B cell (primary cell): ENCODE measurements around the gene SEMA3F. TPM values are rescaled to one million over a fixed set of nuclear protein-coding genes. Genes with fewer than 3 reads are reported as not detected.

Experiments used
- ATAC-seq: fragments of 200-7000 bp; cut with Tn5 transposase; one replicate; pipeline ENCODE4 v1.10.0; 2021; ENCODE audit warnings: low read depth, mild to moderate bottlenecking, moderate number of reproducible peaks, moderate library complexity
- CTCF ChIA-PET: fragments of 350-600 bp; sonication (Branson Sonifier 250); formaldehyde crosslinking; loops from one replicate; lab custom pipeline; 2021; ENCODE audit warnings: antibody characterized with exemption, inconsistent platforms; lab: Charles Lee
- POLR2A ChIA-PET: fragments of 350-600 bp; sonication (Branson Sonifier 250); formaldehyde crosslinking; loops from one replicate; lab custom pipeline; 2021; ENCODE audit warnings: antibody characterized with exemption; lab: Charles Lee
- DNase-seq: peaks from one replicate; pipeline ENCODE4 v3.0.0; 2013
- H2AFZ ChIP-seq: 2 replicates; pipeline ENCODE4 v1.6.1; 2012; ENCODE audit warnings: mild to moderate bottlenecking, low read depth, low read length; ENCODE audit not compliant: insufficient read depth, poor library complexity, severe bottlenecking
- H3K27ac ChIP-seq, 2 donors: 1 replicate in 1 of 2; 2 replicates in 1 of 2; pipeline ENCODE4 v1.5.1; 2012 to 2013; ENCODE audit warnings: low read length in 2 of 2, mild to moderate bottlenecking in 2 of 2, moderate library complexity in 1 of 2
- H3K27me3 ChIP-seq, 4 experiments: fragments of 200-600 bp in 1 of 4; sonication (generic) in 1 of 4; replicated peaks in 1 of 4; 1 replicate in 2 of 4; 2 replicates in 2 of 4; pipeline versions ENCODE4 v1.6.1 to v1.7.0; 2013 to 2016; ENCODE audit warnings: low read length in 3 of 4, mild to moderate bottlenecking in 2 of 4, mixed read lengths in 1 of 4, moderate library complexity in 1 of 4; ENCODE audit not compliant: insufficient read depth in 4 of 4, control insufficient read depth in 3 of 4; ENCODE audit errors: control extremely low read depth in 1 of 4
- H3K36me3 ChIP-seq, 2 experiments: replicated peaks in 1 of 2; 1 replicate in 1 of 2; 2 replicates in 1 of 2; pipeline versions ENCODE4 v1.6.1 to v1.7.1; 2013; ENCODE audit warnings: low read length in 1 of 2; ENCODE audit not compliant: insufficient read depth in 2 of 2, control insufficient read depth in 1 of 2; ENCODE audit errors: control extremely low read depth in 1 of 2, extremely low read depth in 1 of 2
- H3K4me1 ChIP-seq, 2 donors: fragments of 200-600 bp in 1 of 2; sonication (generic) in 1 of 2; 1 replicate in 1 of 2; 2 replicates in 1 of 2; pipeline versions ENCODE4 v1.5.1 to v1.6.1; 2013 to 2017; ENCODE audit warnings: low read length in 2 of 2; ENCODE audit not compliant: control insufficient read depth in 2 of 2, insufficient read depth in 2 of 2
- H3K4me2 ChIP-seq: replicated peaks from 2 replicates; pipeline ENCODE3; 2012; ENCODE audit warnings: mild to moderate bottlenecking, low read depth, low read length; ENCODE audit not compliant: poor library complexity, severe bottlenecking
- H3K4me3 ChIP-seq, 5 experiments: fragments of 200-600 bp in 1 of 5; sonication (generic) in 1 of 5; 1 replicate in 3 of 5; 2 replicates in 2 of 5; pipeline versions ENCODE4 v1.5.1 to v1.7.0; 2011 to 2016; ENCODE audit warnings: low read length in 4 of 5, mild to moderate bottlenecking in 4 of 5, low read depth in 2 of 5, control low read depth in 1 of 5, moderate library complexity in 1 of 5; ENCODE audit not compliant: insufficient read depth in 1 of 5; ENCODE audit errors: control extremely low read depth in 1 of 5, extremely low read depth in 1 of 5
- H3K79me2 ChIP-seq: fragments of 200-600 bp; sonication (generic); one replicate; pipeline ENCODE4 v1.6.0; 2016; ENCODE audit warnings: low read length; ENCODE audit not compliant: control insufficient read depth, insufficient read depth
- H3K9ac ChIP-seq: fragments of 200-600 bp; sonication (generic); 2 replicates; pipeline ENCODE4 v1.6.1; 2017; ENCODE audit warnings: mild to moderate bottlenecking, low read length, moderate library complexity
- H3K9me3 ChIP-seq, 3 donors: one replicate each; pipeline versions ENCODE4 v1.6.1 to v1.7.1; 2013; ENCODE audit warnings: low read length in 2 of 3; ENCODE audit not compliant: control insufficient read depth in 2 of 3, insufficient read depth in 1 of 3; ENCODE audit errors: control extremely low read depth in 1 of 3
- H4K20me1 ChIP-seq: 2 replicates; pipeline ENCODE4 v1.6.0; 2012; ENCODE audit warnings: mild to moderate bottlenecking, low read length; ENCODE audit not compliant: insufficient read depth, control insufficient read depth, poor library complexity, severe bottlenecking
- H3K27ac Mint-ChIP-seq: one replicate; pipeline ENCODE4 v1.8.0; 2021; ENCODE audit warnings: mixed read lengths
- H3K27me3 Mint-ChIP-seq: one replicate; pipeline ENCODE4 v1.8.0; 2021; ENCODE audit warnings: mixed read lengths
- H3K4me1 Mint-ChIP-seq: one replicate; pipeline ENCODE4 v1.8.0; 2021; ENCODE audit warnings: mixed read lengths
- H3K4me3 Mint-ChIP-seq: one replicate; pipeline ENCODE4 v1.8.0; 2021; ENCODE audit warnings: mixed read lengths
- H3K9me3 Mint-ChIP-seq: one replicate; pipeline ENCODE4 v1.8.0; 2022; ENCODE audit warnings: mixed read lengths; ENCODE audit not compliant: insufficient read depth
- EZH2 ChIP-seq: IDR thresholded peaks from 2 replicates; pipeline ENCODE4 v1.6.1; 2012; ENCODE audit warnings: borderline replicate concordance, low read depth, mild to moderate bottlenecking, moderate library complexity, low read length; ENCODE audit not compliant: insufficient read depth, poor library complexity, severe bottlenecking
- WGBS: methylation state at CpG from one replicate; pipeline ENCODE4 v1.1.5; 2013; ENCODE audit warnings: missing lambda C conversion rate; ENCODE audit not compliant: insufficient coverage; 5-methylcytosine and 5-hydroxymethylcytosine counted together
- intact Hi-C: fragments of 100-400 bp; cut with micrococcal nuclease; formaldehyde crosslinking; loops from one replicate; pipeline ENCODE4 v1.10.0; 2022
- polyA plus RNA-seq: library from polyadenylated mRNA; depleted of rRNA; stranded (reverse); fragments of >200 nt; gene quantifications from 2 replicates; pipeline ENCODE4 v1.2.3, GENCODE V29; 2012
- total RNA-seq, 2 donors: library from RNA; stranded (reverse); fragments of 120-200 nt in 1 of 2; gene quantifications; 1 replicate in 1 of 2; 2 replicates in 1 of 2; pipeline versions ENCODE4 v1.2.3 to v1.2.4, GENCODE V29; 2013 to 2022
- TF ChIP-seq, protein P1 (sequence below): fragments of 200-600 bp; IDR thresholded peaks from one replicate; pipeline ENCODE4 v1.8.0; 2022; ENCODE audit warnings: antibody characterized with exemption, mild to moderate bottlenecking

Gene SEMA3F
- total and polyA plus RNA-seq, 2 donors (not counting 1 experiment from before 2014, with no cell fraction given), result 0.27 TPM; not detected in 1

DNA sequence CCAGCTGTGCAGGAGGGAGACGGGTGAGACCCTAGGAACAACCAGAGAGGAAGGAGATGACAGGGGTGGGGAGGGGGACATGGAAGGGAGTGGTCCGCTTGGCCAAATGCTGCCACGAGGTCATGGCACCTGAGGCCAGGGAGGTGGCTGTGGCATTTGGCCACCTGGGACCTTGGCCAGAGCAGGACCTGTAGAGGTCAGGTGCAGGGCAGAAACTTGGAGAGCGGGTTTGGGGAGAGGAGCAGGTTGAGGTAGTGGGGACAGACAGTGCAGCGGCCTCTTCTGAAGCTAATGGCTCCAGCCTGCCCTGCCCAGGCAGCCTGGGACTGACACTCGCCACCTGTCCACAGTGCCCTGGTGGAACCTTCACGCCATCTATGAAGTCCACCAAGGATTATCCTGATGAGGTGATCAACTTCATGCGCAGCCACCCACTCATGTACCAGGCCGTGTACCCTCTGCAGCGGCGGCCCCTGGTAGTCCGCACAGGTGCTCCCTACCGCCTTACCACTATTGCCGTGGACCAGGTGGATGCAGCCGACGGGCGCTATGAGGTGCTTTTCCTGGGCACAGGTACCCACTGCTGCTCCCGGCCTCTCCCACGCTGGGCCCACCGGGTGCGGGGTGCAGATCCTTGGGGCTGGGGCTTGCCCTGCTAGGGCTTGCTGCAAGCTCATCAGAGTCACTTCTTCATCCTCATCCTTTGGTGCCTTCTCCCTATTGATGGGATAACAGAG is 29.3 kb downstream of the SEMA3F start:
- Histone ChIP-seq H4K20me1 (no peaks in the 10 kb centered on the region), H3K4me2 (no peak overlapping the region), H3K9ac (no peak overlapping the region), H3K79me2 (no peaks in the 10 kb centered on the region), H2AFZ (no peak overlapping the region), H3K4me3 (no peak overlapping the region), H3K27me3 (no peaks in the 10 kb centered on the region), H3K4me1 (no peaks in the 10 kb centered on the region), H3K36me3 (no peaks in the 10 kb centered on the region), H3K9me3 (no peaks in the 10 kb centered on the region), H3K27ac (no peak overlapping the region)
- H3K9me3 Mint-ChIP-seq, result no peaks in the 10 kb centered on the region
- ChIA-PET CTCF (interaction anchor here (0.6 kb wide), 1 partner anchor 42 kb away, joined by 5 read pairs; no protein-coding TSS in a partner anchor), POLR2A (no interaction called here)
- WGBS, result 95% methylated on average over 18 of the region's 21 CpGs
- ATAC-seq (no peak), DNase-seq (no peak)
- H3K27me3 Mint-ChIP-seq, result no peaks in the 10 kb centered on the region
- TF ChIP-seq, protein P1, sequence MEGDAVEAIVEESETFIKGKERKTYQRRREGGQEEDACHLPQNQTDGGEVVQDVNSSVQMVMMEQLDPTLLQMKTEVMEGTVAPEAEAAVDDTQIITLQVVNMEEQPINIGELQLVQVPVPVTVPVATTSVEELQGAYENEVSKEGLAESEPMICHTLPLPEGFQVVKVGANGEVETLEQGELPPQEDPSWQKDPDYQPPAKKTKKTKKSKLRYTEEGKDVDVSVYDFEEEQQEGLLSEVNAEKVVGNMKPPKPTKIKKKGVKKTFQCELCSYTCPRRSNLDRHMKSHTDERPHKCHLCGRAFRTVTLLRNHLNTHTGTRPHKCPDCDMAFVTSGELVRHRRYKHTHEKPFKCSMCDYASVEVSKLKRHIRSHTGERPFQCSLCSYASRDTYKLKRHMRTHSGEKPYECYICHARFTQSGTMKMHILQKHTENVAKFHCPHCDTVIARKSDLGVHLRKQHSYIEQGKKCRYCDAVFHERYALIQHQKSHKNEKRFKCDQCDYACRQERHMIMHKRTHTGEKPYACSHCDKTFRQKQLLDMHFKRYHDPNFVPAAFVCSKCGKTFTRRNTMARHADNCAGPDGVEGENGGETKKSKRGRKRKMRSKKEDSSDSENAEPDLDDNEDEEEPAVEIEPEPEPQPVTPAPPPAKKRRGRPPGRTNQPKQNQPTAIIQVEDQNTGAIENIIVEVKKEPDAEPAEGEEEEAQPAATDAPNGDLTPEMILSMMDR, result no peak
- no peak for TF ChIP-seq EZH2
- H3K27ac Mint-ChIP-seq, result no peak overlapping the region
- H3K4me1 Mint-ChIP-seq, result no peaks in the 10 kb centered on the region
- H3K4me3 Mint-ChIP-seq, result no peak overlapping the region
- intact Hi-C loops, result no loop called here

DNA sequence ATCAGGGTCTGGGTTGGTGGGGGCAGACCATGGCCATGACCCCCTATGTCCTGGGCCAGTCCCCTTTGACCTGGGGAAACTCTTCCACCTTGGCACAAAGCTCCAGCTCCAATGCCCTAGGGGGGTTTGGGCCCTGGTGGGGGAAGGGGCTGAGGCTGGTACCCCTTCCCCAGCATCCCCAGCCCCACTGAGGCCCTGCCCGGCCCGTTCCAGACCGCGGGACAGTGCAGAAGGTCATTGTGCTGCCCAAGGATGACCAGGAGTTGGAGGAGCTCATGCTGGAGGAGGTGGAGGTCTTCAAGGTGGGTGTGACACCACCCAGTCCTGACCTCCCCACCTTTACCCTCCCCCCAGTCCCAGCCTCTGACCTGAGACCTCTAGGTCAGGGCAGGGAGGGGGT is 30.1 kb downstream of the SEMA3F start:
- ChIA-PET CTCF (interaction anchor here (0.7 kb wide), 1 partner anchor 10 kb away, joined by 3 read pairs; no protein-coding TSS in a partner anchor), POLR2A (no interaction called here)
- H3K36me3 ChIP-seq, result no peaks in the 10 kb centered on the region

More for the DNA sequence above, 30.1 kb downstream of the SEMA3F start:
- DNase-seq (no peak), ATAC-seq (no peak)
- intact Hi-C loops, result no loop called here
- H3K4me3 Mint-ChIP-seq, result no peak overlapping the region
- TF ChIP-seq, protein P1, result no peak
- TF ChIP-seq EZH2, result no peak
- Histone ChIP-seq H3K27ac (no peak overlapping the region), H2AFZ (no peak overlapping the region), H3K4me2 (no peak overlapping the region), H3K9me3 (no peaks in the 10 kb centered on the region), H3K27me3 (no peaks in the 10 kb centered on the region), H3K9ac (no peak overlapping the region), H4K20me1 (no peaks in the 10 kb centered on the region), H3K4me1 (no peaks in the 10 kb centered on the region), H3K4me3 (no peak overlapping the region), H3K79me2 (no peaks in the 10 kb centered on the region)
- no CpG with 5 or more reads among the region's 4 CpGs for WGBS
- H3K27ac Mint-ChIP-seq, result no peak overlapping the region
- H3K4me1 Mint-ChIP-seq, result no peaks in the 10 kb centered on the region
- H3K9me3 Mint-ChIP-seq, result no peaks in the 10 kb centered on the region
- H3K27me3 Mint-ChIP-seq, result no peaks in the 10 kb centered on the region
